T-helper 9 cell (primary cell): Measurements from ENCODE around the gene WNT7B.

Experiments
- DNase-seq: peaks from one replicate; pipeline ENCODE4 v3.0.0-alpha.2; 2020

The WNT7B gene

DNA sequence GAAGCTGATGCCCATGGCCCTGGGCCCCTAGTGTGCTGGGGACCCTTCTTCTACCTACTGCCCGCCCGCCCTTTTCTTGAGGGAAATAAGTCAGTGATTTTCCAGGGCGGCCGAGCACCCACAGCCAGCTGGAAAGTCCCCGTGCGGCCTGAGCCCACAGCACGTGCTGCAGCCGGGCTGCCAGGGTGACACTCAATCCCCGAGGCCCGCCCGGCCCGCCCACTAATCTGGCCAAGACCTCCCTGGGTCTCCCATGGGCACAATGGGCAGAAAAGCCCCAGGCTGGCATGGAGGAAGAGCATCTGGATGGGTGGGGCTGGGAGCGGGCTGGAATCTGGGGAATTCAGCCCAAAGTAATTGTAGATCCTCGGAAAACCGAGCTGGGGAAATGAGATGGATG, 24.8 kb downstream of the WNT7B start:
- no peak for DNase-seq

DNA sequence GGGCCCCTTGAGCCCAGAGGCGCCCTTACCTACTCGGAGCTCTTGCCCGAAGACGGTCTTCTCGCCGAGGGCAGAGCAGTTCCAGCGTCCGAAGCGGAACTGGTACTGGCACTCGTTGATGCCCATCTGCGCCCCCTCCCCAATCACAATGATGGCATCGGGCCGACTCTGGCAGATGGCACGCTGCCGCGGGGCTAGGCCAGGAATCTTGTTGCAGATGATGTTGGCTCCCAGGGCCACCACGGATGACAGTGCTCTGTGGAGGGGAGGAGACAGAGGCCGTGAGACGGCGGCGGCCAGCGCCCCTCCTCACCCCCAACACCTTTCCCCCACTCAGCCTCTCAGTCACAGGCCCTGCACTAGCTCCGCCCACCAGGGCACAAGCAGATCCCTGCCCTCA, 27.1 kb downstream of the WNT7B start:
- no peak for DNase-seq

DNA sequence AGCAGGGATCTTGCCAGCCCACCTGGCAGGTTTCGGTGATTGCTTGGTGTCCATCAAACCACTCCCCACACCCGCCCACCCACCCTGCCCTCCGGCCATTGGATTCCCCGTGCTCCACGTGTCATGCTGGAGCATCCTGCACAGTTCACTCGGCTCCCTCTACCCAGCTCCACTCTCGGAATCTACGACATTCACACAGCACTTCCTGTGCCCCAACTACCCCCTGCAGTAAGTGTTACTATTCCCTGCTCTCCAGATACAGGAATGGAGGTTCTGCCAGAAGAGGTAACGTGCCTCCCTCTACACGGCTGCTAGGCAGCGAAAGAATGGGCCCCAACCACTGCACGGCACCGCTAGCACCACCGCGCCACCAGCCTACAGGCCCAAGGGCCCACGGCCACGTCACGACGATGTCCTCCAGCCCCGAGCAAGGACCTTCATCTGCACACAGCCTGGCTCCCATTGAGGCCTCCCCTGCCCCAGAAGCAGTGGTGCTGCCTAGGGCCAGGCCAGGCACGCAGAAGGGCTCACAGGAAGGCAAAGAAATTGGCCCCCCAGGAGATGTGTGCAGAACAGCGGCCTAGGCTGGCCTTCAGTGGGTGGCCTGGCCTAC, 27.6 kb downstream of the WNT7B start:
- DNase-seq: no peak

DNA sequence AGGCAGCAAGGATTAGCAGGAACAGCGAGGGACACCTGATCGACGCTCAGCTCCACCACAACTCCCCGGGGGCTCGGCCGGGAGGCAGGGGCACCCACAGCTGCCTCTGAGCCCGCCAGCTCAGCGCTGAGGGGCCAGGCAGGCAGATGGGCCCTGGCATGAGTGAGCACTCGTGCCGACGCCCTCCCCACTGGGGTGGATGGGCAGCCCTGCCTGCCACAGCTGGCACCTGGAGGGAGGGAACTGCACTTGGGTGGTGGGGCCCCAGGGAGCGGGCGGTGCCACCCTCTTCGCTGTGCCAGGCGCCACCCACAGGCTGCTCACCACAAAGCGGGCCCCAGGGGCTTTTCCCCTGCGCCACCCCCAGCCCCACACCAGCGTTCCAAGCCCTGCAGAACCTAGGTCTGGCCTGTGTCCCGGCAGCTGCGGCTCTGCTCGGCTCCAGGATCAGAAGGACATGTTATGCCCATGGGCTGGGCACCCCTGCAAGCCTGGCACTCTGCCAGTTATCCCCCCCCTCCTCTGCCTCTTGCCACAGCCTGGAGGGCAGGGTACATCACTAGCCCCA, 28.8 kb downstream of the WNT7B start:
- no peak for DNase-seq

DNA sequence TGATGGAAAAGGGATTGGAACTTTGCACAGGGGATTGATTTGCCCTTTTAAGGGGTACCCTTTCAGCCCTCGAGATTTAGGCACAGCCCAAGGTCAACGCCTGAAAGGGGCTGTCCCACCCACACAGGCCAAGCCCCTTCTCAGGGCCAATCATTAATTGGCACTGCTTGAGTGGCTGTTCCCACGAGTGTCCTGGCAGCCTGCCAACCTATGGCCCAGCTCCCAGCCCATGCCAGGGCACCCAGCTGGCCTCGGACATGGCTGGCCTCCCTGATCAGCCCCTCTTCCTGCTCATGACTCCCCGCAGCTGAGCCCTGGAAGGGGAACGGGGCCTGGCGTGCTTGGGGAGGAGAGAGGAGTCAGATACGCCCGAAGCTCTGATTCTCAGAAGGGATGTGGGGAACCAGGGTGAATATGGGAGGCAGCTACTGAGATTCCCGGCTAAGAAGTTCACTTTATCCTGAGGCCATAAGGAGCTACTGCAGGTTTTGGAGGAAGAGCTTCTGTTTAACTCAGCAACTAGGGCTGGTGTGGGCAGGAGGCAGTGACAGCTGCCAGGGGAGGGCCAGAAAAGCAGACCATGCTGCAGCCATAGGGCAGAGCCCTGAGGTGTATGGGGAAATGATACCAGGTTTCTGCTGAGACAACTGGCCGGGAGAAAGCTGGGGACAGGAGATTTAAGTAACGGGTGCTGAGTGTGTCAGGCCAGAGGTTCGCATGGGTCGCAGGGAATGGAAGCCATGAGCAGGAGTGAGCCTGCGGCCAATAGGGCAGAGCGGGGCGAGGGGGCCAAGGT, 30.0 kb downstream of the WNT7B start:
- no peak for DNase-seq

DNA sequence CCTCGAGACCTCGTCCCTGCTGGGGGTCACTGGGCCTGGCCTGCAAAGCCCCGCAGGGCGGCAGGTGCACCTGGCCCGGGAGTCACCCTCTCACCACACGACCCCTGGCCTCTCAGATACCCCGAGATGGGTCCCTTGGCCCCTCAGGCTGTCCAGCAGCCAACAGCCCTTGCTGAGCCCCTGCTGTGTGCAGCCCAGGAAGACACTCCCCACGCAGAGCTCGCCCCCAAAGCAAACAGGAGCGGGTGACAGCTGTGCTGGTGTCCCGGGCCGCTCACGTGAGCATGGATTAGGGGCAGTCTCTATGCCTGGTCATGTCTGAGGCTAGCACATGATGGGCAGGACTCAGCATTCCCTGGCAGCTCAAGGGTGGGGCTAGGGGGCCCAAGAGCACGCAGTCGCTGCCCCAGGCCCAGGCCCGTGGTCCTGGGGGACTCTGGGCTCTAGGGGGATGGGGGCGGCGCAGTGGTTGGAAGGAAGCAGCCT, 31.3 kb downstream of the WNT7B start:
- DNase-seq: no peak

- no peak for DNase-seq
These were observed 34.0 kb downstream of the WNT7B start for GRCh38 chr22:45942787-45943493.

GRCh38 chr22:45942344-45942743, 34.6 kb downstream of the WNT7B start:
- DNase-seq: no peak

DNA sequence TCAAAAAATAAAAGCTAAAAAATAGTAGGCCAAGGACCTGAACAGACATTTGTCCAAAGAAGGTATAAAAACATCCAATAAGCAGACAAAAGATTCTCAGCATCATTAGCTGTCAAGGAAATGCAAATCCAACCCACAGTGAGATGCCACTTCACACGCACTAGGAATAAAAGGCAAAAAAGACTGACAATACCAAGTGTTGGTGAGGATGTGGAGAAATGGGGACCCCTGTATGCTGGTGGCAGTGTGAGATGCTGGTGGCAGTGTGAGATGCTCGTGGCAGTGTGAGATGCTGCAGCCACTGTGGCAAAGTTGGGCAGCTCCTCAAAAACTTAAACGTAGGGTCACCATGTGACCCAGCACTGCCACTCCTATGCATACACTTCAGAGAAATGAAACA, 38.0 kb downstream of the WNT7B start:
- DNase-seq: no peak

- DNase-seq: no peak
These were observed 39.0 kb downstream of the WNT7B start for GRCh38 chr22:45937960-45938359.

GRCh38 chr22:45935573-45935972, 41.4 kb downstream of the WNT7B start:
- no peak for DNase-seq

- DNase-seq: no peak
These were observed 42.2 kb downstream of the WNT7B start for GRCh38 chr22:45934659-45935341.

DNA sequence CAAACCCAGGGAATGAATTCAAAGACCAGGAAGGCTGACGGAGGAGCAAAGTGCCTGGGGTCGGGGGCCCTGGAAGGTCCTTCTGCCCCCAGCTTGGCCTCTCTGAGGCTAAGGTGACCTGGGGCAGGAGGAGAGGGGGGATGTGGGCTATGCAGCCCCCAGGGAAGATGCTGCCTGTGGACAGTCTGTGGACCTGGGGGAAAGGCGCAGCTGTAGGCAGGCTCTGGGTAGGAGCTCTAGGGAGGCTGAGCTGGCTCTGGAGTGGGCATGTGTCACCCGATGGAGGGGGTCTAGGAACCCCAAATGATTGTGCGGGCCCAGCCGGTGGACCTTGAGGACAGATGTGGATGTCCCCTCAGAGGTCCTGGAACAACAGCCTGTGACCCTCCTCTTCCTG, 42.8 kb downstream of the WNT7B start:
- DNase-seq: no peak

GRCh38 chr22:45933506-45934167, 43.3 kb downstream of the WNT7B start:
- no peak for DNase-seq

DNA sequence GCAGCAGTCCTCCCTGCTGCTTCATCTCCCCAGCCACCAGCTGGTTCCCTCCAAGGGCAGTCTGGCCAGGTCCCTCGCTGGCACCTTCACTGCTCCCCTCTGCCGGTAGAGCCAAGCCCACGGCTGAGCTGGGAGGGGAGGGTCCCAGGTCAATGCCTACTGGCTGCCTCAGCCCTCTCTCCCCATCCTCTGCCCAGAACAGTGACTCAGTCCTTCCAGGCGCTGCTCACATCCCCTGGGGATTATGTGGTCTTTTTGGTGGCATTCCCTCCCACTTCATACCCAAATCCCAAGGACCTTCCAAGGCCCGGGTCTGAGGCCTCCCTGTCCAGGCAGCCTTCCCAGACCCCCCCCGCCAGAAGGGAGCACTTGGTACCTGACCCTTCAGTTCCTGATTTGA, 44.9 kb downstream of the WNT7B start:
- DNase-seq: no peak

DNA sequence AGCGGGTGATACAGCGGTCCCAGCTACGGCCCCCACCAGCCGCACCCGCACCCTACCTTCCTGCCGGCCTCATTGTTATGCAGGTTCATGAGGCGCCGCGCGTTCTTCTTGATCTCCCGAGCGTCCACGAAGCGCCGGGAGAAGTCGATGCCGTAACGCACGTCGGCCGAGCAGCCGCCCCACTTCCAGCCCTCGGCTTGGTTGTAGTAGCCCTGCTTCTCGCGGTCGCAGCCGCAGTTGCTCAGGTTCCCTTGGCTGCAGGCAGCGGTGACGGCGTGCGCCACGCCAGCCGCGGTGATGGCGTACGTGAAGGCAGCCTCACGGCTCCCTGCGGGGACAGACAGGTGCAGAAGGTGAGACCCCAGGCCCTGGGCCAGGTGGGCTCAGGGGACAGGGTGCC, 45.9 kb downstream of the WNT7B start:
- no peak for DNase-seq

DNA sequence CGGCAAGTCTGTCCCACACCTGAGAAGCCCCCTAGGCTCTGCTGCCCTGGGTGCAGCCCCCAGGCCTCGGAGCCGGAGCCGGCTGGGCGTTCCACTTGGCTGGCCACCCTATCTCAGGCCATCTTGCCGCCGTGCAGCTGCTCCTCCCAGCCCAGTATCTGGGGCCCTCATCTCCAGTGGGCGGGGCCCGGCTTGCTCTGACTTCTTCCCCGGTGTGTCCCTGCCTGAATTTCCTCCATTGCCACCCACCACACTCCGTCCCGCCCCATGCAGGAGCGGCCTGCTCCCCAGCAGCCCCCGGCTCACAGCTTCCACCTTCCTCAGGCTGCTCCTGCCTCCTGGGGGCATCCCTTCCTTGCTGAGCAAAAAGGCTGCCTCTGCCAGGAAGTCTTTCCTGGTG, 46.6 kb downstream of the WNT7B start:
- DNase-seq: no peak

GRCh38 chr22:45929649-45930048, 47.3 kb downstream of the WNT7B start:
- no peak for DNase-seq

DNA sequence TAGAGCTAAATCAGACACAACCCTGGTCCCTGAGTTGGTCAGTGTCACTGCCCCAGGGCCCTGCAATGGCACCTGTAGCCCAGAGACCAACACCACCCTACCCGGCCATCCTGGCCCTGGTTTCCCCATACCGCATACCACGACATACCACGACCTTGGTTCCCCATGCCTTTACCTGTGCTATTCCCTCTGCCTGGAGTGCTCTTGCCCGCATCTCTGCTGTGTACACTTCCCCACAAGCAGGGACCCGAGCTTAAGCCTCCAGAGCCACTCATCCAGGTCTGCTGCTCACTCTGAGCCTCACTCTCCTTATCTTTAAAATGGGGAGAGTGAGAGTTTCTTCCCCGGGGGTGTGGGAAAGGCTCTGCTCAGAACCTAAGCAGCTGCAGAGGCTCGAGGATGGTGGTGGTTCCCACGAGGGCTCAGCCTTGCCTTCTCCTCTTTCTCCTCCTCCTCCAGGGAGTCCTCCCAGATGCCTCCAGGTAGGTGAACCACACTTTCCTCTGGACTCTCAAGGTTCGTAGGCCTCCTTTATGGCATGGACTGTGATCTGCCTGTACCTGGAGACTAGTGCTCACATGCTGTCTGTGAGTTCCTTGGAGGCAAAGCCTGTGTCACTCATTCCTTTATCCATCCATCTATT, 48.1 kb downstream of the WNT7B start:
- no peak for DNase-seq

DNA sequence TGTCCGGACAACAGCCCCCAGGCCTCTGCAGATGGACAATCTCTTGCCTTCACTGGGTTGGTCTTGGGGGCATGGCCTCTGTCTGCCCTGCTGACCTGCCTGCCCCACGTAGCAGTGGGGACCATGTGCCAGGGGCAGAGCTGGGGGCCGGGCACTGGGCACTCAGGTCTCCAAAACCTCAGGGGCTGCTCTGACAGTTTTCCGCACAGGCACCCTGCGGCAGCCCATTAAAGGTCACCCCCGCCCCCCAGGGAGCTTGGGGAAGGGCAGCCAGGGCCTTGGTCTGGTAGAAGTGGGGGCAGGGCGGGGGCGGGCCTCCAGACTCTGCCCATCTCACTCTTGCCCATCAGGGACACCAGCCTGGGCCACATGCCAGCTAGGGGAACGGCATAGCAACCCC, 49.9 kb downstream of the WNT7B start:
- DNase-seq: no peak

DNA sequence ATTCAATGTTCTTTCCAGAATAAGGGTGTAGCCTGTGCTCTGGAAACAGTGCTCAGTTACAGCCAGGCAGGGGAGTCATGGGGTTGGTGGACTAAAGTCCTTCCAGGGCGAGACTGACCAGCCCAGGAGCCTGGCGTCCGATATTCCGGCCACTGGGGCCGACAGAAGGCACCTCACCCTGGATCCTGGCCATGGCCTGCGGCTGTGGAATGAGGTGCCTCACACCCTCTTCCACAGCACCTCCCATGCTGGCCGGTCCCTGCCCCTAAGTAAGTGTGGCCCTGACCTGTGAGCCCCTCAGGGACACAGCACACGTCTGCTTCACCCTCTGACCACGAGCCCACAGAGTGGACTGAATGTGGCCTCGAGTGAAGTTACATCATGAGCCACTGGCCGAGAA, 50.5 kb downstream of the WNT7B start:
- DNase-seq: no peak

DNA sequence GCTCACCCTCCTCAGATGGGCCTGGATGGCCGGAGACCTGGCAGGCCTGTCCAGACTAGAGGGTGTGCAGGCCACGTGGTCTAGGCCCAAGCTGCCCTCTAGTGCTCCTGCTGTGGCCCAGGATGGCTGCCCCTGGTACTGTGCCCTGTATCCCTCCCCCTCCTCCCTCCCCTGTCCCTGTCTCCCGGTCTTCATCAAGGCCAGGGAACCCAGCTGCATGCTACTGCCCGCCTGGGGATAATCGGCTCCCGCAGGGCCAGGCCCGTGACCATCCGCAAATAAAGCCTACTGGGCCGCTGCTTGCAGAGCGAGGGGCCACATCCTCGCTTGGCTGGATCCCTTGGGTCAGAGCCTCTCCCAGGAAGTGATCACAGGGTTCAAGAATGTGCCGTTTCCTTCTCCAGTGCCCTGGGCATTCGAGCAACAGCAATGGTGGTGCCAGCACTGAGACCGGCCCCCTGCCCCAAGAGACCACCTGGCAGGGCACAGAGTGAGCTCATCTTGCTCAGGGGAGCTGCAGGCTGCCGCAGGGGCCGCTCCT, 51.1 kb downstream of the WNT7B start:
- DNase-seq: no peak
